HEK293T (cell line): ENCODE data around the gene PABPN1.

Experiments used
- ARNT ChIP-seq: fragments of 450-650 bp; IDR thresholded peaks from 2 replicates; pipeline ENCODE4 v1.6.1; 2017; ENCODE audit warnings: mild to moderate bottlenecking
- BHLHE40 ChIP-seq: fragments of 450-650 bp; IDR thresholded peaks from 2 replicates; pipeline ENCODE4 v1.6.1; 2016; ENCODE audit warnings: mild to moderate bottlenecking, moderate library complexity, borderline replicate concordance
- FOXM1 ChIP-seq: fragments of 450-650 bp; IDR thresholded peaks from 2 replicates; pipeline ENCODE4 v1.6.1; 2017; ENCODE audit warnings: mild to moderate bottlenecking, borderline replicate concordance
- HDGF ChIP-seq: fragments of 450-650 bp; IDR thresholded peaks from 2 replicates; pipeline ENCODE4 v1.6.1; 2017; ENCODE audit warnings: antibody characterized with exemption, borderline replicate concordance
- LEF1 ChIP-seq: fragments of 450-650 bp; IDR thresholded peaks from 2 replicates; pipeline ENCODE4 v1.6.1; 2017; ENCODE audit warnings: mild to moderate bottlenecking, borderline replicate concordance
- PKNOX1 ChIP-seq: fragments of 450-650 bp; IDR thresholded peaks from 2 replicates; pipeline ENCODE4 v1.6.1; 2016
- SP1 ChIP-seq: fragments of 450-650 bp; IDR thresholded peaks from 2 replicates; pipeline ENCODE4 v1.6.1; 2017
- SUZ12 ChIP-seq: fragments of 450-650 bp; IDR thresholded peaks from 2 replicates; pipeline ENCODE4 v1.6.1; 2016; ENCODE audit warnings: mild to moderate bottlenecking
- TARDBP ChIP-seq: fragments of 450-650 bp; IDR thresholded peaks from 2 replicates; pipeline ENCODE4 v1.6.1; 2016

DNA sequence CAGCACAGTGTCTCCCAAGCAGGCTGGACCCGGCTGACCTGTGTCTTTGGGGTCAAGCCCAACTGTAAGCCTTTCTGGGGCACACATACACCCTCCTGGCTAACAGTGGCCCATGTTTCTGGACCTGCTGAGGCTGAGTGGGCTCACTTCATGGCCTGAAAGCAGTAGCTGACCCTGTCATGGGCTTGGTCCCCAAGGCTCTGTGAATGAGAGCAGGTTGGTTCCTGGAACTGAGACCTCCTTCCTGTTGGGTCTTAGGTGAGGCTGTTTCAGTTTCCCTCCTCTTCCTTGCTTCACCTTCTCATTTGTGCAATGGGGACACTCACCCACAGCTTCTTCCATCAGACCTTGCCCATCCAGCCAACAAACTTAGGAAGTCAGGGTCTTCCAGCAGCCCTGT lies 50.6 kb downstream of the PABPN1 start:
- TF ChIP-seq ARNT (no peak), FOXM1 (no peak), HDGF (no peak), SP1 (no peak), LEF1 (no peak), PKNOX1 (no peak), SUZ12 (no peak), BHLHE40 (no peak), TARDBP (no peak)
